ENCODE measurements around the gene OS9.

DNA sequence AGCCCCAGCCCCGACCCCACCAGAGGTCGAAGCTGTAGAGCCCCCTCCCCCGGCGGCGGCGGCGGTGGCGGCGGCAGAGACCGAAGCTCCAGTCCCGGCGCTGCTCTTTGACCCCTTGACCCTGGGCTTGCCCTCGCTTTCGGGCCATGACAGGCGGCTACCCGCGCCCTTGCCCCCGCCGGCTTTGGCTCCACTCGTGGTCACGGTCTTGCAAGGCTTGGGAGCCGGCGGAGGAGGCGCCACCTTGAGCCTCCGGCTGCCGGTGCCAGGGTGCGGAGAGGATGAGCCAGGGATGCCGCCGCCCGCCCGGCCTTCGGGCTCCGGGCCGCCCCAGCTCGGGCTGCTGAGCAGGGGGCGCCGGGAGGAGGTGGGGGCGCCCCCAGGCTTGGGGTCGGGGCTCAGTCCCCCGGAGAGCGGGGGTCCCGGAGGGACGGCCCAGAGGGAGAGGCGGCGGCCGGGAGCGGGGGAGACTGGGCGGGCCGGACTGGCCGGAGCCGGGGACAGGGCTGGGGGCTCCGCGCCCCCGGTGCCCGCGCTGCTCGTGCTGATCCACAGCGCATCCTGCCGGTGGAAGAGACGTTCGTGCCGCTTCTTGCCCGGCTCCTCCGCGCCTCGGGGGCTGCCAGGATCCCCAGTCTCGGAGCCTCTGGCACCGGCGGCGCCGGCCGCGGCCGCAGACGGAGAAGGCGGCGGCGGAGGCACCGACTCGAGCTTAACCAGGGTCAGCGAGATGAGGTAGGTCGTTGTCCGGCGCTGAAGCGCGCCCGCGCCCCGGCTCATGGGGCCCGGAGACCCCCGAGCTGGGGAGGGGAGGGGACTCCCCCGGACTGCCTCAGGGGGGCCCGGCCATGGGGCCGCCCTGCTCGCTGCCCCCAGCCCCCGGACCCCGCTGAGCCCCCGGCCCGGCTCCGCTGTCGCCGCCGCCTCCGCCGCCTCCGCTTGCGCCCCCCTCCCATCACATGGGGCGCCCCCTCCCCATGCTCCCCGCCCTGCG, 43.8 kb downstream of the OS9 start:
- TF ChIP-seq CTCF (conservative IDR thresholded peaks at IDR 0.05), result no peak; the same call in 1 of the 2 replicates
- no peak for TF ChIP-seq ZFX (IDR thresholded peaks at IDR 0.05)
